Smooth muscle cell (in vitro differentiated cells): Measurements from ENCODE around the gene NCOA7. TPM values are rescaled to one million over a fixed set of nuclear protein-coding genes. Genes with fewer than 3 reads are reported as not detected.

Experiments
- DNase-seq: peaks from one replicate; lab custom pipeline; 2025; ENCODE audit not compliant: unreplicated experiment; lab: John Stamatoyannopoulos, UW
- H2AFZ ChIP-seq: fragments of 200-600 bp; sonication (generic); 2 replicates; pipeline ENCODE4 v1.6.0; 2016; ENCODE audit warnings: antibody characterized with exemption, low read depth, mild to moderate bottlenecking
- H3F3A ChIP-seq: fragments of 200-600 bp; sonication (generic); 2 replicates; pipeline ENCODE4 v1.6.0; 2017; ENCODE audit warnings: antibody characterized with exemption, low read depth
- H3K27ac ChIP-seq: fragments of 200-600 bp; sonication (generic); 2 replicates; pipeline ENCODE4 v1.5.1; 2016; ENCODE audit warnings: low read depth, mild to moderate bottlenecking
- H3K27me3 ChIP-seq: fragments of 200-600 bp; sonication (generic); 2 replicates; pipeline ENCODE4 v1.6.1; 2016; ENCODE audit warnings: low read depth, mild to moderate bottlenecking
- H3K36me3 ChIP-seq: fragments of 200-600 bp; sonication (generic); 2 replicates; pipeline ENCODE4 v1.5.1; 2016; ENCODE audit warnings: low read depth
- H3K4me1 ChIP-seq: fragments of 200-600 bp; sonication (generic); 2 replicates; pipeline ENCODE4 v1.5.1; 2016; ENCODE audit warnings: low read depth
- H3K4me2 ChIP-seq: fragments of 200-600 bp; sonication (generic); 2 replicates; pipeline ENCODE4 v1.6.0; 2016; ENCODE audit warnings: mild to moderate bottlenecking
- H3K4me3 ChIP-seq: fragments of 200-600 bp; sonication (generic); 2 replicates; pipeline ENCODE4 v1.5.1; 2016; ENCODE audit warnings: mild to moderate bottlenecking
- H3K79me2 ChIP-seq: fragments of 200-600 bp; sonication (generic); 2 replicates; pipeline ENCODE4 v1.6.0; 2016; ENCODE audit warnings: low read depth, mild to moderate bottlenecking
- H3K9ac ChIP-seq: fragments of 200-600 bp; sonication (generic); 2 replicates; pipeline ENCODE4 v1.6.0; 2016; ENCODE audit warnings: low read depth
- H3K9me3 ChIP-seq: fragments of 200-600 bp; sonication (generic); replicated peaks from 2 replicates; pipeline ENCODE4 v1.5.1; 2016; ENCODE audit warnings: low read depth
- H4K20me1 ChIP-seq: fragments of 200-600 bp; sonication (generic); 2 replicates; pipeline ENCODE4 v1.6.0; 2016; ENCODE audit warnings: low read depth
- WGBS: methylation state at CpG from one replicate; pipeline ENCODE4 v1.1.7; 2016; ENCODE audit warnings: low lambda C conversion rate; 5-methylcytosine and 5-hydroxymethylcytosine counted together
- polyA plus RNA-seq: library from polyadenylated mRNA; unstranded; fragments of >200 nt; fragmentation: Nextera tagmentation; extraction: Ambion mirVana; gene quantifications from 2 replicates; pipeline ENCODE4 v1.2.1, GENCODE V29; 2016
- total RNA-seq: library from RNA; depleted of rRNA; stranded (reverse); fragments of >200 nt; gene quantifications from 2 replicates; pipeline ENCODE4 v1.2.3, GENCODE V29; 2014
- TF ChIP-seq, protein P1 (sequence below): fragments of 200-600 bp; sonication (generic); IDR thresholded peaks from 2 replicates; pipeline ENCODE4 v1.5.1; 2017; ENCODE audit warnings: borderline replicate concordance, mild to moderate bottlenecking, antibody characterized with exemption; ENCODE audit not compliant: insufficient read depth, poor library complexity, severe bottlenecking

NCOA7 gene
- total and polyA plus RNA-seq, 2 experiments from 2014 or later = 38.1 to 44.0 TPM

DNA sequence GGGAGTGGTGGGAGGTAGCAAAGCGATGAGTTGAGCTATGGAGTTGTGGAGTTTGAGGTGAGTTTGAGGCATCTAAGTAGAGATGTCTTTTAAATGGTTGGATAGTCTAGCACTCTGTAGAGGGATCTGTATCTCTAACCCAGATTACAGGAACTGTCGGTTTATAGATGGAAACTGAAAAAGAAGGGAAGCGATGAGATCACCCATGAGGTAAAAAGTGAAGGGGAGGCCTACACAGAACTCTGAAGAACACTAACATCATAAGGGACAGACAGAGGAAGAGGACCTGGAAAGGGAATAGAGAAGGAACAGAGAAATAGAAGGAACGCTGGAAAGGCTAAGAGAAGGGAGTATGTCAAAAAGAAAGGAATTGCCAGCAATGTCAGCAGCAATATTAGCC is 168.3 kb downstream of the NCOA7 start:
- no peak overlapping the region for H3K27ac ChIP-seq
- H3K9me3 ChIP-seq = no peaks in the 10 kb centered on the region
- H2AFZ ChIP-seq = no peak overlapping the region
- no peaks in the 10 kb centered on the region for H3K36me3 ChIP-seq
- H3K4me2 ChIP-seq = no peak overlapping the region
- no peaks in the 10 kb centered on the region for H4K20me1 ChIP-seq
- H3K4me1 ChIP-seq = peaks cover 11% of the 10 kb centered on the region
- H3K9ac ChIP-seq = no peak overlapping the region
- no peaks in the 10 kb centered on the region for H3K27me3 ChIP-seq
- H3K79me2 ChIP-seq = peaks cover 41% of the 10 kb centered on the region
- no peak overlapping the region for H3K4me3 ChIP-seq
- DNase-seq = no peak
- no peaks in the 10 kb centered on the region for H3F3A ChIP-seq
- TF ChIP-seq, protein P1, sequence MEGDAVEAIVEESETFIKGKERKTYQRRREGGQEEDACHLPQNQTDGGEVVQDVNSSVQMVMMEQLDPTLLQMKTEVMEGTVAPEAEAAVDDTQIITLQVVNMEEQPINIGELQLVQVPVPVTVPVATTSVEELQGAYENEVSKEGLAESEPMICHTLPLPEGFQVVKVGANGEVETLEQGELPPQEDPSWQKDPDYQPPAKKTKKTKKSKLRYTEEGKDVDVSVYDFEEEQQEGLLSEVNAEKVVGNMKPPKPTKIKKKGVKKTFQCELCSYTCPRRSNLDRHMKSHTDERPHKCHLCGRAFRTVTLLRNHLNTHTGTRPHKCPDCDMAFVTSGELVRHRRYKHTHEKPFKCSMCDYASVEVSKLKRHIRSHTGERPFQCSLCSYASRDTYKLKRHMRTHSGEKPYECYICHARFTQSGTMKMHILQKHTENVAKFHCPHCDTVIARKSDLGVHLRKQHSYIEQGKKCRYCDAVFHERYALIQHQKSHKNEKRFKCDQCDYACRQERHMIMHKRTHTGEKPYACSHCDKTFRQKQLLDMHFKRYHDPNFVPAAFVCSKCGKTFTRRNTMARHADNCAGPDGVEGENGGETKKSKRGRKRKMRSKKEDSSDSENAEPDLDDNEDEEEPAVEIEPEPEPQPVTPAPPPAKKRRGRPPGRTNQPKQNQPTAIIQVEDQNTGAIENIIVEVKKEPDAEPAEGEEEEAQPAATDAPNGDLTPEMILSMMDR = no peak
- 94% methylated on average over 4 of the region's 4 CpGs for WGBS

DNA sequence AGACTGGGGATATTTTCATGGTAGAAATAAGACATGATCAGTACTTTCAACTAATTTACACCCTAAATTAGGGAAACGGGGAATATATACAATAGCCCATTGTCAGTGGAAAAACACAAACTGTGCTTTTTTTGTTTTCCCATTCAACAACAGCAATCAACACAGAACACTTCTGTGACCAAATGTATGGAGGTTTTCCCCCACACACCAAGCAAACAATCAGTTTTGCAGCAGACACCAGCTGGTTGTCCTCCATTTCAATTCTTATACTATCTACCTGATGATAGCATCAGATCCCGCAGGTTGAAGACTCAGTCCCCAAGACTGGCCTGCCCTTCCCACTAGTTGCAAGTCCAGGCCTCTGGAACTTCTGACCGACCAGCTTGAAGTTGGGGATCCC is 170.4 kb downstream of the NCOA7 start:
- WGBS = 95% methylated on average over 3 of the region's 3 CpGs
- Histone ChIP-seq H3K4me3 (no peak overlapping the region), H3K79me2 (peaks cover 50% of the 10 kb centered on the region), H2AFZ (no peak overlapping the region), H3K4me1 (peaks cover 11% of the 10 kb centered on the region), H3F3A (no peaks in the 10 kb centered on the region), H3K27ac (no peak overlapping the region), H3K27me3 (no peaks in the 10 kb centered on the region), H3K9ac (no peak overlapping the region), H4K20me1 (no peaks in the 10 kb centered on the region), H3K36me3 (no peaks in the 10 kb centered on the region), H3K9me3 (no peaks in the 10 kb centered on the region), H3K4me2 (no peak overlapping the region)
- TF ChIP-seq, protein P1 = no peak
- no peak for DNase-seq

DNA sequence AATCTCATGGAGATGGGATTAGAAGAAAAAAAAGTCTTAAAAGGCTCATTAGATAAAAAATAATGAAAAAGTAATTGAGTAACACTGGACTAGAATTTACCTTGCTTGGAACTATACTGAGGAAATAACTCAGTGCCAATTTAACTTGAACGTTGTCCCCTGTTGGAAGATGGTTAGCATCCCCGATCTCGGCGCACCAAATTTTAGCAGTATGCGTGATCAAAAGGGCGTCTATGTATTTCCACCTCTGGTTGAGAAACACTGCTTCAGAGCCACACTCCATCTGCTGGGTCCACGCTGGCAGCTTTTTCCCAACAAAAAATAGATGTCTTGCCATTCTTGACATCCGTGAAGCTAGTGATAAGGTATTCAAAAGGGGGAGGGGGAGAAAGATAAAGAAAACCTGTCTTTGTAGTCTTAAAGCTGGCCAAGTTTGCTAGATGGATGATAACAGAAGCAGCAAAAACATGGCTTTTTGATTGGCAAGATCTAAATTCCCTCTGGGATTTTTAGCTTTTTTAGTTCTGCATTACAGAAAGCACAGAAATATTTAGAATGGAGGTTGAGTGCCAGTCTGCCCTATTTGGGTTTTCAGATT is 172.2 kb downstream of the NCOA7 start:
- peaks cover 4% of the 10 kb centered on the region for H3K36me3 ChIP-seq
- DNase-seq = no peak
- no peak overlapping the region for H3K27ac ChIP-seq
- 92% methylated on average over 8 of the region's 8 CpGs for WGBS
- H3K9me3 ChIP-seq = no peaks in the 10 kb centered on the region
- H3K4me3 ChIP-seq = no peak overlapping the region
- H2AFZ ChIP-seq = no peak overlapping the region
- TF ChIP-seq, protein P1 = no peak
- no peaks in the 10 kb centered on the region for H3F3A ChIP-seq
- peaks cover 4% of the 10 kb centered on the region for H3K4me1 ChIP-seq
- H4K20me1 ChIP-seq = no peaks in the 10 kb centered on the region
- no peak overlapping the region for H3K9ac ChIP-seq
- no peaks in the 10 kb centered on the region for H3K27me3 ChIP-seq
- H3K79me2 ChIP-seq = peaks cover 41% of the 10 kb centered on the region
- H3K4me2 ChIP-seq = no peak overlapping the region

DNA sequence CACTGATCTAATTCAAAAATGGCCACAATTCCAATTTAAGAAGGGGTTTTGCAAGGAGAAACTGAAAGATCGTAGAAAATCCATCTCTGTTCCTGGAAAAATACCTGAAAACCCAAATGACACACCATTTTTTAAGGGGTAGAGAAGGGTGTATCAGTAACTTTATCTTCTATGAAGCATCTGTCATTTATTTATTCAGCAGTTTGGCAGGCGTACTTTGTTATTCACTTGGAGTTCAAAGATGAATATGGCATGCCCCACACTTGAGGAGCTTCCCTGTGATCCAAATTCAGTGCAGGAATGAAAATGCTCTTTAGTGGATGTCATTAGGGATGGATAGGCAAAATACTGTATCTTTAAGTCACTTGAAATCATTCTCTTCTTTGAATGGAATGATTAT is 173.1 kb downstream of the NCOA7 start:
- Histone ChIP-seq H3K9me3 (no peaks in the 10 kb centered on the region), H3K27me3 (no peaks in the 10 kb centered on the region), H3K27ac (no peak overlapping the region), H3K79me2 (peaks cover 33% of the 10 kb centered on the region), H4K20me1 (no peaks in the 10 kb centered on the region), H3F3A (no peaks in the 10 kb centered on the region), H3K4me2 (no peak overlapping the region), H3K36me3 (peaks cover 11% of the 10 kb centered on the region), H3K9ac (no peak overlapping the region), H3K4me3 (no peak overlapping the region), H3K4me1 (no peaks in the 10 kb centered on the region), H2AFZ (no peak overlapping the region)
- DNase-seq = no peak
- 98% methylated on average over 2 of the region's 2 CpGs for WGBS
- TF ChIP-seq, protein P1 = no peak
